Hindlimb muscle (tissue), 1 donor: ENCODE data around the gene SATB2. TPM values are rescaled to one million over a fixed set of nuclear protein-coding genes. Genes with fewer than 3 reads are reported as not detected.

ENCODE experiments used
- DNase-seq: peaks from one replicate; pipeline ENCODE4 v3.0.0-alpha.2; 2013
- polyA plus RNA-seq: library from polyadenylated mRNA; unstranded; fragments of 120-200 nt; gene quantifications from one replicate; pipeline ENCODE4 v1.2.1, GENCODE V29; 2013; ENCODE audit not compliant: insufficient read length

Gene SATB2
- polyA plus RNA-seq, 1 donor, result 3.4 TPM

GRCh38 chr2:199452260-199452990, 5.3 kb downstream of the SATB2 start:
- no peak for DNase-seq

- no peak for DNase-seq
Observed at GRCh38 chr2:199449956-199450355, 7.8 kb downstream of the SATB2 start.

- no peak for DNase-seq
Observed at GRCh38 chr2:199449455-199449854, 8.3 kb downstream of the SATB2 start.

GRCh38 chr2:199446996-199447576, 10.7 kb downstream of the SATB2 start:
- DNase-seq, result no peak

- DNase-seq, result no peak
Observed at GRCh38 chr2:199444749-199445148, 13.0 kb downstream of the SATB2 start.

GRCh38 chr2:199443589-199444130, 14.1 kb downstream of the SATB2 start:
- no peak for DNase-seq

- DNase-seq, result no peak
Observed at GRCh38 chr2:199442173-199442572, 15.6 kb downstream of the SATB2 start.

GRCh38 chr2:199441759-199442158, 16.0 kb downstream of the SATB2 start:
- DNase-seq, result no peak

GRCh38 chr2:199440118-199440517, 17.6 kb downstream of the SATB2 start:
- no peak for DNase-seq

GRCh38 chr2:199439542-199439941, 18.2 kb downstream of the SATB2 start:
- DNase-seq, result no peak

GRCh38 chr2:199439066-199439465, 18.7 kb downstream of the SATB2 start:
- no peak for DNase-seq

GRCh38 chr2:199434555-199434954, 23.2 kb downstream of the SATB2 start:
- no peak for DNase-seq

GRCh38 chr2:199433204-199433832, 24.4 kb downstream of the SATB2 start:
- no peak for DNase-seq

GRCh38 chr2:199431746-199432213, 26.0 kb downstream of the SATB2 start:
- DNase-seq, result no peak

- DNase-seq, result no peak
Observed at GRCh38 chr2:199430214-199430613, 27.5 kb downstream of the SATB2 start.

GRCh38 chr2:199428291-199428690, 29.4 kb downstream of the SATB2 start:
- no peak for DNase-seq

- DNase-seq, result no peak
Observed at GRCh38 chr2:199424160-199424559, 33.6 kb downstream of the SATB2 start.

GRCh38 chr2:199419428-199419827, 38.3 kb downstream of the SATB2 start:
- DNase-seq, result no peak

GRCh38 chr2:199414465-199414864, 43.3 kb downstream of the SATB2 start:
- no peak for DNase-seq

- no peak for DNase-seq
Observed at GRCh38 chr2:199414001-199414400, 43.7 kb downstream of the SATB2 start.

- no peak for DNase-seq
Observed at GRCh38 chr2:199409759-199410529, 47.8 kb downstream of the SATB2 start.

GRCh38 chr2:199407421-199407820, 50.3 kb downstream of the SATB2 start:
- DNase-seq, result no peak

- DNase-seq, result no peak
Observed at GRCh38 chr2:199405241-199405640, 52.5 kb downstream of the SATB2 start.
